Common myeloid progenitor, CD34-positive (primary cell): ENCODE results near the gene PTPN3.

Source experiments
- CTCF ChIA-PET: fragments of 350-600 bp; sonication (Branson Sonifier 250); formaldehyde crosslinking; loops from one replicate; lab custom pipeline; 2021; ENCODE audit warnings: antibody characterized with exemption; lab: Charles Lee
- POLR2A ChIA-PET: fragments of 350-600 bp; sonication (Branson Sonifier 250); formaldehyde crosslinking; loops from one replicate; lab custom pipeline; 2021; ENCODE audit warnings: antibody characterized with exemption; lab: Charles Lee
- DNase-seq, 3 donors: peaks; one replicate each; pipeline versions ENCODE4 v3.0.0 to v3.0.0-alpha.2; 2013
- H3K27ac ChIP-seq, 2 experiments: 1 replicate in 1 of 2; 2 replicates in 1 of 2; pipeline ENCODE4 v1.7.0; 2013; ENCODE audit warnings: inconsistent platforms in 2 of 2, low read length in 2 of 2, mild to moderate bottlenecking in 2 of 2, low read depth in 1 of 2, moderate library complexity in 1 of 2; ENCODE audit not compliant: severe bottlenecking in 2 of 2, insufficient read depth in 1 of 2, poor library complexity in 1 of 2
- H3K27me3 ChIP-seq, 5 experiments: replicated peaks in 2 of 5; 1 replicate in 3 of 5; 2 replicates in 2 of 5; pipeline versions ENCODE4 v1.6.1 to v1.7.0; 2013; ENCODE audit warnings: low read length in 4 of 5, mild to moderate bottlenecking in 2 of 5, moderate library complexity in 2 of 5, inconsistent platforms in 1 of 5; ENCODE audit not compliant: insufficient read depth in 5 of 5, control insufficient read depth in 4 of 5
- H3K36me3 ChIP-seq, 4 experiments: 1 replicate in 2 of 4; 2 replicates in 2 of 4; pipeline versions ENCODE4 v1.6.1 to v1.7.0; 2013; ENCODE audit warnings: low read length in 3 of 4, control low read depth in 1 of 4, mild to moderate bottlenecking in 1 of 4; ENCODE audit not compliant: control insufficient read depth in 4 of 4, insufficient read depth in 4 of 4
- H3K4me1 ChIP-seq, 4 experiments: 1 replicate in 3 of 4; 2 replicates in 1 of 4; pipeline versions ENCODE4 v1.6.1 to v1.7.1; 2013; ENCODE audit warnings: low read length in 3 of 4, mild to moderate bottlenecking in 3 of 4, control low read depth in 1 of 4, inconsistent platforms in 1 of 4, moderate library complexity in 1 of 4; ENCODE audit not compliant: control insufficient read depth in 4 of 4, insufficient read depth in 4 of 4; ENCODE audit errors: control extremely low read depth in 1 of 4
- H3K4me3 ChIP-seq, 7 experiments: 1 replicate in 4 of 7; 2 replicates in 3 of 7; pipeline versions ENCODE4 v1.5.1 to v1.7.0; 2013; ENCODE audit warnings: mild to moderate bottlenecking in 7 of 7, low read length in 6 of 7, moderate library complexity in 6 of 7, inconsistent platforms in 2 of 7, low read depth in 2 of 7, control low read depth in 1 of 7; ENCODE audit not compliant: insufficient read depth in 4 of 7, control insufficient read depth in 1 of 7; ENCODE audit errors: extremely low read depth in 1 of 7
- H3K9me3 ChIP-seq, 5 experiments: 1 replicate in 4 of 5; 2 replicates in 1 of 5; pipeline versions ENCODE4 v1.6.1 to v1.7.1; 2013; ENCODE audit warnings: low read length in 4 of 5, mild to moderate bottlenecking in 2 of 5, inconsistent platforms in 1 of 5, low read depth in 1 of 5, moderate library complexity in 1 of 5; ENCODE audit not compliant: control insufficient read depth in 4 of 5, insufficient read depth in 2 of 5; ENCODE audit errors: control extremely low read depth in 1 of 5
- WGBS: methylation state at CpG from one replicate; pipeline ENCODE4 v1.1.5; 2013; ENCODE audit not compliant: insufficient coverage; 5-methylcytosine and 5-hydroxymethylcytosine counted together

The PTPN3 gene

DNA sequence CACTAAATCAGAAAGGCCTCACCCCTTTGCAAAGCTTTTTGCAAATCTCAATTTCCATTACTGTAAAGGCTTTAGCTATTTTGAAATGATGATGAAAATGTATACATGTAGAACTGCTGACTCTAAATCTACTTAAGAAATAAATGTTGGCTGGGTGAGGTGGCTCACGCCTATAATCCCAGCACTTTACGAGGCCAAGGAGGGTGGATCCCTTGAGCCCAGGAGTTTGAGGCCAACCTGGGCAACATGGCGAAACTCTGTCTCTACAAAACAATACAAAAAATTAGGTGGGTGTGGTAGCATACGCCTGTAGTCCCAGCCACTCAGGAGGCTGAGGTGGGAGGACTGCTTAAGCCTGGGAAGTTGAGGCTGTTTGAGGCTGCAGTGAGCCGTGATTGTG lies 64.6 kb downstream of the PTPN3 start:
- no peak for DNase-seq
- POLR2A ChIA-PET, result no interaction called here
- Histone ChIP-seq H3K9me3 (peaks cover 0 to 4% (median 3%) of the 10 kb centered on the region in 5 experiments), H3K27me3 (peaks cover 8 to 88% (median 19%) of the 10 kb centered on the region in 5 experiments), H3K36me3 (no peaks in the 10 kb centered on the region), H3K4me3 (no peak overlapping the region), H3K27ac (no peak overlapping the region), H3K4me1 (no peaks in the 10 kb centered on the region)
- 92% methylated on average over 2 of the region's 5 CpGs for WGBS
- CTCF ChIA-PET, result interaction anchor here (1.6 kb wide), 1 partner anchor 9 kb away, joined by 4 read pairs; no protein-coding TSS in a partner anchor

DNA sequence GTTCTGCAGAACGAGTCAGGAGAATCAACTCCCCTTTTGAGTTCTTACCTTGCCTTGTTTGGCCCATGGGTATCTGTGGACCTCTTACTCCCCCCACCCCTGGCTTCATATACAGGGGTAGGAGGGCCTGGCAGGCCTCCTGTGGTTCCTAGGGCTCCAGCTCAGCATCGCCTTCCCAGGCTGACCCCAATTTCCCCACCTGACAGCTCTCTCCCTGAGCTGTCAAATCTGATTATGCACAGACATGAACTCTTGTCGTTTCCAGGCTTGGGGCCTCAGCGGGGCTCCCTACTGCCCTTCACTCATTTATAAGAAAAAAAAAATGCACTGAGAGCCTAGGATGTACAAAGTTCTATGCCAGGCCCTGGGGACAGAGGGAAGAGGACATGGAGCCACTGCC lies 67.9 kb downstream of the PTPN3 start:
- ChIA-PET CTCF (interaction anchor here (0.9 kb wide), 1 partner anchor 20 kb away, joined by 3 read pairs; no protein-coding TSS in a partner anchor), POLR2A (no interaction called here)
- H3K4me3 ChIP-seq, result no peak overlapping the region
- no peaks in the 10 kb centered on the region for H3K36me3 ChIP-seq
- peaks cover 0 to 4% (median 3%) of the 10 kb centered on the region in 5 experiments for H3K9me3 ChIP-seq
- 58% methylated on average over 2 of the region's 4 CpGs for WGBS
- peaks cover 8 to 84% (median 22%) of the 10 kb centered on the region in 5 experiments for H3K27me3 ChIP-seq
- H3K27ac ChIP-seq, result no peak overlapping the region
- DNase-seq, result no peak
- H3K4me1 ChIP-seq, result no peaks in the 10 kb centered on the region

DNA sequence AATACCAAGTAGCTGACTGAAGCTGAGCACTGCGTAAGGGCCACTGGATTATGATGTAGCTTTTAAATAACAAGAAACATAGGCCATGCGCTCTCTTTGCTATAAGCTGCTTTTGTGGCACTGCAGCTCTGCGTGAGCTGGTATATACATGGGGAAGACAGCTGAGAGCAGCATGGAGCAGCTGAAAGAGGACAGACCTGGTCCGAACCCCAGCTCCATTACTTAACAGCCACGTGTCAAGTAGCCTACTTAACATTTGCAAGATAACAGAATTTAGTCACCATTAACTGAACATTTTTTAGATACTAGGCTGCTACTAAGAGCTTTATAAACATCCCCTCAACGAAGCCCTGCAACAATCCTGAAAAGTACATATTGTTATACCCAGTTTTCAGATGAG lies 69.3 kb downstream of the PTPN3 start:
- no peak overlapping the region for H3K27ac ChIP-seq
- H3K4me1 ChIP-seq, result no peaks in the 10 kb centered on the region
- peaks cover 8 to 86% (median 25%) of the 10 kb centered on the region in 5 experiments for H3K27me3 ChIP-seq
- 98% methylated on average over 4 of the region's 6 CpGs for WGBS
- peaks cover 0 to 4% (median 3%) of the 10 kb centered on the region in 5 experiments for H3K9me3 ChIP-seq
- no peaks in the 10 kb centered on the region for H3K36me3 ChIP-seq
- ChIA-PET POLR2A (no interaction called here), CTCF (interaction anchor here (0.9 to 1.7 kb wide), 6 partner anchors 9 to 40 kb away, joined by 3 to 4 read pairs (median 3); no protein-coding TSS in a partner anchor)
- DNase-seq, result no peak
- no peak overlapping the region for H3K4me3 ChIP-seq

DNA sequence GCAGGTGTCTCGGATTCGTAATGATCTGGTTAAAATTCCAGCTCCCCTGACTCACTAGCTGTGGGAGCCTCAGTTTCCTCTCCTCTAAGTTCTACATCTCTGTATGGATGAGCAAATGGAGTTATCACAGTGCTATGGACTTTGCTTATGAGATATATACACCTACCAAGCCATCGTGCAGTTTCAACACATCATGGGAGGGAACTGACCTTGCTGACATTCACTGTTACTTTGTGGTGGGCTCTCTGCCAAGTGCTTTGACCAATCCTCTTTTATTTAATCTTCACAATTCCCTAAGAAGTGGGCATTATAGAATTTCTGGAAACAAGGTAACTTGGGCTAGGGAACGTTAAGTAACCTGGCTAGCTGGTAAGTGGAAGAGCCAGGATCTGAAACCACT lies 70.2 kb downstream of the PTPN3 start:
- POLR2A ChIA-PET, result no interaction called here
- Histone ChIP-seq H3K27ac (no peak overlapping the region), H3K4me3 (no peak overlapping the region), H3K36me3 (no peaks in the 10 kb centered on the region), H3K4me1 (no peaks in the 10 kb centered on the region), H3K27me3 (peaks cover 5 to 84% (median 25%) of the 10 kb centered on the region in 5 experiments), H3K9me3 (peaks cover 0 to 4% (median 3%) of the 10 kb centered on the region in 5 experiments)
- WGBS, result 85% methylated on average over 4 of the region's 4 CpGs
- CTCF ChIA-PET, result interaction anchor here (0.9 to 1.7 kb wide), 4 partner anchors 13 to 41 kb away, joined by 3 to 4 read pairs (median 3); no protein-coding TSS in a partner anchor
- DNase-seq, result no peak

DNA sequence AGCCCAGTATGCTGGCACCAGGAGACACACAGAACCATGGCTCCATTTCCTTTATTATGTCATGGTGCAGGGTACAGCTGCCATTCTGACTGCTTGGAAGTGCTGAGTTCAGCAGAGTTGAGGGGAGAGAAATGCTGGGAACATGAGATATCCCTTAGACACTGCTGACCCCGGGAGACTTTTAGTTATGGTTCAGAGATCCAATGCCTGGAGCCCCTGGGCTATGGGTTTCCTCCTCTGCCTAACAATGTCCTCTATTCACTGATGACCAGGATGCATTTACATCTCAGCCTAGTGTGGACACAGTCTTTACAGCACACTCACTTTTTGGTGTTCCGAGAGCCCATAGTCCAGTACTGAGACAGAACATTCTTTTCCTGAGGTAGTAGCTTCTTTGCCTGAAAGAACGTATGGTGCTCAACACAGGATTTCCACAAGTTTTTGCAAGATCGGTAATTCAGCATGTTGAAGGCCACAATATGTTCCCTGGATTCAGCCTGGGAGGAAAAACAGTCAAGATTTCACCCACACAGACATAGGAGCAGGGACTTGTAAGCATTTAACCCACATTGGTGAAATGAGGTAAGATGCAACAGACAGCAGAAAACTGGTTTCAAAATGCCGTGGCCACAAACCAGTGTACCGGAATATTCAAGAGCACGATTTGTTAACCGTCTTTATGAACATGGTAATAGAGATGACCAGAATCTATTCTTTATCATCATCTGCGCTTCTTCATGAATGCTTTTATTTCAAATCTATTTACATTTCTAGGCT lies 71.3 kb downstream of the PTPN3 start:
- 93% methylated on average over 5 of the region's 9 CpGs for WGBS
- CTCF ChIA-PET, result no interaction called here
- Histone ChIP-seq H3K36me3 (no peaks in the 10 kb centered on the region), H3K27ac (no peak overlapping the region), H3K9me3 (no peaks in the 10 kb centered on the region), H3K4me1 (no peaks in the 10 kb centered on the region), H3K4me3 (no peak overlapping the region), H3K27me3 (peaks cover 5 to 85% (median 23%) of the 10 kb centered on the region in 5 experiments)
- no peak for DNase-seq
- POLR2A ChIA-PET, result no interaction called here

DNA sequence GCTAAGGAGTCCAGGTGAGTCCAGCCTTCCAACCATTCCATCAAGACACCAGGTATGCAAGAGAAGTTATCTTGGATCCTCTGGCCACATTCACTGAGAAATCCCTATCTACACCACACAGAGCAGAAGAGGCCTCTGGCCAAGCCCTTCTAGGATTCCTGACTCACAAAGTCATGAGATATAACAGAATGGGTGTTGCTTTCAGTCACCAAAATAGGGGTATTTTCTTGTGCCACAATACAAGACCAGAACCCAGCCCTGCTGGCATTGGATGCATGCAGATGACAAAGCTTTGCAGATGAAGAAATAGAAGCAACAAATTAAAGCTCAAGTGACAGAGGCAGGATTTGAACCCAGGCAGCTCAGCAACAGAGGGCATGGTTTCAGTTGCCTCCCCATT lies 73.5 kb downstream of the PTPN3 start:
- H3K9me3 ChIP-seq, result no peaks in the 10 kb centered on the region
- no peak overlapping the region for H3K4me3 ChIP-seq
- H3K4me1 ChIP-seq, result no peaks in the 10 kb centered on the region
- DNase-seq, result no peak
- no peak overlapping the region for H3K27ac ChIP-seq
- POLR2A ChIA-PET, result no interaction called here
- no peaks in the 10 kb centered on the region for H3K36me3 ChIP-seq
- peaks cover 3 to 86% (median 28%) of the 10 kb centered on the region in 5 experiments for H3K27me3 ChIP-seq
- CTCF ChIA-PET, result no interaction called here

DNA sequence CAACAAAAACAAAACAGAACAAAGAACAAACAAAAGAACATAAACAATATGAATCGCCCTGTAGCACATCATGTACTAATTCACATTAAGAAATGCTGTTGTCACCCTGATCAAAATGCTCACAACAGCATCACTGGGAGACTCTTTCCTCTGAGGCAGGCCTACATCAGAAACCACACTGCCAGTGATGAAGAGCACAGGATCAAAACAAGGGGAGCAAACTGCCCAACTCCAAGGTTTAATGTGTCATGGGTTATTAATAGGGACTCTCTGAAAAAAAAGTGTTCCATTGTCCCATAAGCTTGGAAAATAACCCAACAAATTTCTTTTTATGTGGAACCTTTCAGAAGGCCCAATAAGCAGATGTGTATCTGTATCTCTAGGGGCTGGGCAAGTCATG lies 74.2 kb downstream of the PTPN3 start:
- peaks cover 5 to 86% (median 32%) of the 10 kb centered on the region in 5 experiments for H3K27me3 ChIP-seq
- H3K27ac ChIP-seq, result no peak overlapping the region
- ChIA-PET POLR2A (no interaction called here), CTCF (no interaction called here)
- no peaks in the 10 kb centered on the region for H3K9me3 ChIP-seq
- WGBS, result 100% methylated on average over 1 of the region's 1 CpG
- DNase-seq, result no peak
- no peaks in the 10 kb centered on the region for H3K4me1 ChIP-seq
- H3K4me3 ChIP-seq, result no peak overlapping the region
- H3K36me3 ChIP-seq, result no peaks in the 10 kb centered on the region
